ENCODE data around the gene TMTC1. TPM values are rescaled to one million over a fixed set of nuclear protein-coding genes. Genes with fewer than 3 reads are reported as not detected.

Gene TMTC1
- polyA plus RNA-seq, 1 of the 3 experiments (the other 2 are of a cell fraction), result 0.13 TPM

DNA sequence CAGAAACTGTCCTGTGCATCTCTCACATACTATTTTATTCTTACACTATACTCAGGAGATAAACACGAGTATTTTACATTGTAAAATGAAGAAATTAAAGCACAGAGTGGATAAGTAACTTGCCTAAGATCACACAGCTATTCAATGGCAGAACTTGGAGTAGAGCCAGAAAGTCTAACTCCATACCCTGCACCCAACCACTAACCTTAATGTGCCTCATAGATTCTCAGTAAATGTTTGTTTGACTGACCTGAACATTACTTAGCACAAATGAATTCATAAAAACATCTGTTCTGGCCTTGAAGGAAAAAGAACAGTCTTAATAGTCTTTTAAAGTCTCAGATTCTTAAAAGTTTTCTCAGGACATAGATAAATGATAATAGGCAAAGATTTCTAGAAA, 202.8 kb downstream of the TMTC1 start (continued):
- TF ChIP-seq, protein P1, sequence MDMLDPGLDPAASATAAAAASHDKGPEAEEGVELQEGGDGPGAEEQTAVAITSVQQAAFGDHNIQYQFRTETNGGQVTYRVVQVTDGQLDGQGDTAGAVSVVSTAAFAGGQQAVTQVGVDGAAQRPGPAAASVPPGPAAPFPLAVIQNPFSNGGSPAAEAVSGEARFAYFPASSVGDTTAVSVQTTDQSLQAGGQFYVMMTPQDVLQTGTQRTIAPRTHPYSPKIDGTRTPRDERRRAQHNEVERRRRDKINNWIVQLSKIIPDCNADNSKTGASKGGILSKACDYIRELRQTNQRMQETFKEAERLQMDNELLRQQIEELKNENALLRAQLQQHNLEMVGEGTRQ (IDR thresholded peaks at IDR 0.05; ENCODE audit: borderline replicate concordance, low read depth, low read length), result no peak
- no peak for TF ChIP-seq GABPA (IDR thresholded peaks at IDR 0.05; ENCODE audit: low read depth)
- TF ChIP-seq, protein P2, sequence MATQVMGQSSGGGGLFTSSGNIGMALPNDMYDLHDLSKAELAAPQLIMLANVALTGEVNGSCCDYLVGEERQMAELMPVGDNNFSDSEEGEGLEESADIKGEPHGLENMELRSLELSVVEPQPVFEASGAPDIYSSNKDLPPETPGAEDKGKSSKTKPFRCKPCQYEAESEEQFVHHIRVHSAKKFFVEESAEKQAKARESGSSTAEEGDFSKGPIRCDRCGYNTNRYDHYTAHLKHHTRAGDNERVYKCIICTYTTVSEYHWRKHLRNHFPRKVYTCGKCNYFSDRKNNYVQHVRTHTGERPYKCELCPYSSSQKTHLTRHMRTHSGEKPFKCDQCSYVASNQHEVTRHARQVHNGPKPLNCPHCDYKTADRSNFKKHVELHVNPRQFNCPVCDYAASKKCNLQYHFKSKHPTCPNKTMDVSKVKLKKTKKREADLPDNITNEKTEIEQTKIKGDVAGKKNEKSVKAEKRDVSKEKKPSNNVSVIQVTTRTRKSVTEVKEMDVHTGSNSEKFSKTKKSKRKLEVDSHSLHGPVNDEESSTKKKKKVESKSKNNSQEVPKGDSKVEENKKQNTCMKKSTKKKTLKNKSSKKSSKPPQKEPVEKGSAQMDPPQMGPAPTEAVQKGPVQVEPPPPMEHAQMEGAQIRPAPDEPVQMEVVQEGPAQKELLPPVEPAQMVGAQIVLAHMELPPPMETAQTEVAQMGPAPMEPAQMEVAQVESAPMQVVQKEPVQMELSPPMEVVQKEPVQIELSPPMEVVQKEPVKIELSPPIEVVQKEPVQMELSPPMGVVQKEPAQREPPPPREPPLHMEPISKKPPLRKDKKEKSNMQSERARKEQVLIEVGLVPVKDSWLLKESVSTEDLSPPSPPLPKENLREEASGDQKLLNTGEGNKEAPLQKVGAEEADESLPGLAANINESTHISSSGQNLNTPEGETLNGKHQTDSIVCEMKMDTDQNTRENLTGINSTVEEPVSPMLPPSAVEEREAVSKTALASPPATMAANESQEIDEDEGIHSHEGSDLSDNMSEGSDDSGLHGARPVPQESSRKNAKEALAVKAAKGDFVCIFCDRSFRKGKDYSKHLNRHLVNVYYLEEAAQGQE (IDR thresholded peaks at IDR 0.05; ENCODE audit: low read depth, low read length), result no peak

DNA sequence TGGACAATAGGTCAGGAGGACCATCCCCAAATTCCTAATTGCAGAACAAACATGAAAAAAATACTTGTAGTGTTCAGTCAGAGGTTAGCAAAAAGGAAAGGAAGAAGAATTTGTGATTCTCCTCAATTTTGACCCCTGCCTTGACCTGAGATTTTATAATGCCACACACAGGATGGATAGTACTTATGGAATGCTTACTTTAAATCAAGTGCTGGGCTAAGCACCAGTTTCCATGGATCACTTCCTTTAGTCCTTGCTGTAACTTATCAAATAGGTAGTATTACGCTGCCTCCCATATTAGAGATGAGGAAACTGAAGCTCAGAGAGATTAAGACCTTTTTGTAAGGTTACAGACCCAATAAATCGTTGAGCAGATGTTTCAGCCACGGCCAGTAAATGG, 205.0 kb downstream of the TMTC1 start:
- no peaks in the 10 kb centered on the region for H3K9me3 ChIP-seq
- no peaks in the 10 kb centered on the region for H3K27me3 ChIP-seq (ENCODE audit: insufficient read depth)
- no peak overlapping the region for H3K4me3 ChIP-seq (ENCODE audit: low read depth in 2 of 2, low read length in 1 of 2)
- H3K79me2 ChIP-seq (ENCODE audit: insufficient read depth), result no peaks in the 10 kb centered on the region
- no peaks in the 10 kb centered on the region for H3K36me3 ChIP-seq (replicated peaks in 1 of 2; ENCODE audit: control insufficient read depth in 1 of 2, insufficient read depth in 2 of 2, low read length in 1 of 2)
- H3F3A ChIP-seq (replicated peaks; ENCODE audit: insufficient read depth), result no peaks in the 10 kb centered on the region
- WGBS (ENCODE audit: low lambda C conversion rate), result 19% methylated on average over 3 of the region's 3 CpGs
- POLR2A ChIA-PET, result no interaction called here
- TF ChIP-seq GABPA (IDR thresholded peaks at IDR 0.05; ENCODE audit: low read depth) (no peak), RFX5 (IDR thresholded peaks at IDR 0.05; ENCODE audit: low read length) (no peak), RAD21 (IDR thresholded peaks at IDR 0.05; ENCODE audit: low read length) (no peak), JUND (IDR thresholded peaks at IDR 0.05) (no peak), TCF12 (IDR thresholded peaks at IDR 0.05) (no peak), TEAD4 (IDR thresholded peaks at IDR 0.05; ENCODE audit: borderline replicate concordance, insufficient read depth) (no peak), MEF2A (IDR thresholded peaks at IDR 0.05; ENCODE audit: borderline replicate concordance, low read depth) (no peak), NRF1 (IDR thresholded peaks at IDR 0.05; ENCODE audit: low read depth, low read length) (no peak), EZH2phosphoT487 (IDR thresholded peaks at IDR 0.05; ENCODE audit: borderline replicate concordance, low read depth) (no peak), RXRA (IDR thresholded peaks at IDR 0.05; ENCODE audit: borderline replicate concordance, low read depth) (no peak), YY1 (IDR thresholded peaks at IDR 0.05; ENCODE audit: low read depth) (no peak), FOSL2 (IDR thresholded peaks at IDR 0.05; ENCODE audit: borderline replicate concordance, low read depth) (no peak), SIN3A (IDR thresholded peaks at IDR 0.05; ENCODE audit: borderline replicate concordance, low read depth, low read length) (no peak)
- TF ChIP-seq, protein P3, sequence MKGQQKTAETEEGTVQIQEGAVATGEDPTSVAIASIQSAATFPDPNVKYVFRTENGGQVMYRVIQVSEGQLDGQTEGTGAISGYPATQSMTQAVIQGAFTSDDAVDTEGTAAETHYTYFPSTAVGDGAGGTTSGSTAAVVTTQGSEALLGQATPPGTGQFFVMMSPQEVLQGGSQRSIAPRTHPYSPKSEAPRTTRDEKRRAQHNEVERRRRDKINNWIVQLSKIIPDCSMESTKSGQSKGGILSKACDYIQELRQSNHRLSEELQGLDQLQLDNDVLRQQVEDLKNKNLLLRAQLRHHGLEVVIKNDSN (IDR thresholded peaks at IDR 0.05; ENCODE audit: borderline replicate concordance, low read depth), result no peak
- TF ChIP-seq, protein P1 (IDR thresholded peaks at IDR 0.05; ENCODE audit: borderline replicate concordance, low read depth, low read length), result no peak
- TF ChIP-seq, protein P4, sequence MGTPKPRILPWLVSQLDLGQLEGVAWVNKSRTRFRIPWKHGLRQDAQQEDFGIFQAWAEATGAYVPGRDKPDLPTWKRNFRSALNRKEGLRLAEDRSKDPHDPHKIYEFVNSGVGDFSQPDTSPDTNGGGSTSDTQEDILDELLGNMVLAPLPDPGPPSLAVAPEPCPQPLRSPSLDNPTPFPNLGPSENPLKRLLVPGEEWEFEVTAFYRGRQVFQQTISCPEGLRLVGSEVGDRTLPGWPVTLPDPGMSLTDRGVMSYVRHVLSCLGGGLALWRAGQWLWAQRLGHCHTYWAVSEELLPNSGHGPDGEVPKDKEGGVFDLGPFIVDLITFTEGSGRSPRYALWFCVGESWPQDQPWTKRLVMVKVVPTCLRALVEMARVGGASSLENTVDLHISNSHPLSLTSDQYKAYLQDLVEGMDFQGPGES (IDR thresholded peaks at IDR 0.05; ENCODE audit: low read depth, low read length), result no peak
- TF ChIP-seq, protein P5, sequence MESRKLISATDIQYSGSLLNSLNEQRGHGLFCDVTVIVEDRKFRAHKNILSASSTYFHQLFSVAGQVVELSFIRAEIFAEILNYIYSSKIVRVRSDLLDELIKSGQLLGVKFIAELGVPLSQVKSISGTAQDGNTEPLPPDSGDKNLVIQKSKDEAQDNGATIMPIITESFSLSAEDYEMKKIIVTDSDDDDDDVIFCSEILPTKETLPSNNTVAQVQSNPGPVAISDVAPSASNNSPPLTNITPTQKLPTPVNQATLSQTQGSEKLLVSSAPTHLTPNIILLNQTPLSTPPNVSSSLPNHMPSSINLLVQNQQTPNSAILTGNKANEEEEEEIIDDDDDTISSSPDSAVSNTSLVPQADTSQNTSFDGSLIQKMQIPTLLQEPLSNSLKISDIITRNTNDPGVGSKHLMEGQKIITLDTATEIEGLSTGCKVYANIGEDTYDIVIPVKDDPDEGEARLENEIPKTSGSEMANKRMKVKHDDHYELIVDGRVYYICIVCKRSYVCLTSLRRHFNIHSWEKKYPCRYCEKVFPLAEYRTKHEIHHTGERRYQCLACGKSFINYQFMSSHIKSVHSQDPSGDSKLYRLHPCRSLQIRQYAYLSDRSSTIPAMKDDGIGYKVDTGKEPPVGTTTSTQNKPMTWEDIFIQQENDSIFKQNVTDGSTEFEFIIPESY (IDR thresholded peaks at IDR 0.05; ENCODE audit: borderline replicate concordance, low read depth), result no peak
- H3K9me2 ChIP-seq, result no peaks in the 10 kb centered on the region
- DNase-seq, result no peak
- H3K4me2 ChIP-seq, result no peak overlapping the region
- H3K9ac ChIP-seq, result no peak overlapping the region
- CTCF ChIA-PET, result interaction anchor here (1.4 kb wide), 1 partner anchor 1229 kb away, joined by 4 read pairs; no protein-coding TSS in a partner anchor
- H4K20me1 ChIP-seq (ENCODE audit: insufficient read depth), result no peaks in the 10 kb centered on the region
- no peak overlapping the region for H3K27ac ChIP-seq (ENCODE audit: low read depth in 2 of 2, low read length in 1 of 2)
- H2AFZ ChIP-seq (ENCODE audit: low read depth), result no peak overlapping the region
- H3K4me1 ChIP-seq (ENCODE audit: control insufficient read depth in 1 of 2, insufficient read depth in 2 of 2, low read depth in 1 of 2, low read length in 1 of 2), result no peaks in the 10 kb centered on the region
